Nucleus accumbens (tissue), 56 donors: ENCODE measurements around the gene ZNF576.
A peak's percentile ranks its signal among the peaks of the same experiment; 100 is the strongest.
"Not testable (repeated sequence)": the region's sequence is repeated elsewhere in the genome, so short reads cannot be mapped to it uniquely, and the experiment has no call there.

Experiments
- DNase-seq, 56 donors: peaks; one replicate each; lab custom pipeline; 2025; lab: John Stamatoyannopoulos, UW

ZNF576 gene

DNA sequence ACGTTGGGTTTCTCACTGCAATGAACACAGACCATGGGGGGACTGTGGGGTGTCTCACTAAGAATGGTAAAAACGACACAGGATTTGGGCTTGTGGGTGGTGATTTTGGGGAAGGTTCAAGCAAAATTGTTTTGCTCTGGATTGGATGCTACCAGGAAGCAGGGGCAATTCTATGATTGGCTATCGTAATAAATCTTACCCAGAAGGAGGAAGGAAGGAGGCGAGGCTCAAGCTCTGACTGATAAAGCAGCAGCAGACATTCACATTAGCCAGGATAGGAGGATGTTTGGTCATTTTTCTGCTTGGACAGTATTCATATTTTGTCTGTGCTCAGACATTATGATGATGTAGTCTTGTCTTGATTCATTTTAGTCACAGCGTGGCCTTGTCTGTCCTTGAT lies 1.5 kb downstream of the ZNF576 start:
- DNase-seq: peak in 1 of 56 donors; percentile 14

DNA sequence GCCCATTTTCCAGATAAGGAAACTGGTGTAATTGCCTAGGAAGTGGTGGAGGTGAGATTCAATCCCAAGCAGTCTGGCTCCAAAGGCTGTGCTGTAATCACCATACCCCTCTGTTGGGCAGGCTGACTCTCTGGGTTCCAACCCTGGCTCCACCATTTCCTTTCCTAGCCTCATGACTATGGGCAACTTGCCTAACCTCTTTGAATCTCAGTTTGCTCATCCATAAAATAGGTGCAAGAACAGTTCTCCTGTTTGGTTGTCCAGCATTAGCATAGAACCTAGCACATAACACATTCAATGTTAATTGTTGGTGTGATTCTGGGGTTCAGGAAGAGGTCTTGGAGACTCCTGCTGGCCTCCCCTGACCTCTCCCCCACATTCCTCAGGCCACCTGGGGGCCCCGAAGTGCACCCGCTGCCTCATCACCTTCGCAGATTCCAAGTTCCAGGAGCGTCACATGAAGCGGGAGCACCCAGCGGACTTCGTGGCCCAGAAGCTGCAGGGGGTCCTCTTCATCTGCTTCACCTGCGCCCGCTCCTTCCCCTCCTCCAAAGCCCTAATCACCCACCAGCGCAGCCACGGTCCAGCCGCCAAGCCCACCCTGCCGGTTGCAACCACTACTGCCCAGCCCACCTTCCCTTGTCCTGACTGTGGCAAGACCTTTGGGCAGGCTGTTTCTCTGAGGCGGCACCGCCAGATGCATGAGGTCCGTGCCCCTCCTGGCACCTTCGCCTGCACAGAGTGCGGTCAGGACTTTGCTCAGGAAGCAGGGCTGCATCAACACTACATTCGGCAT lies 2.2 kb downstream of the ZNF576 start:
- no peak for DNase-seq

DNA sequence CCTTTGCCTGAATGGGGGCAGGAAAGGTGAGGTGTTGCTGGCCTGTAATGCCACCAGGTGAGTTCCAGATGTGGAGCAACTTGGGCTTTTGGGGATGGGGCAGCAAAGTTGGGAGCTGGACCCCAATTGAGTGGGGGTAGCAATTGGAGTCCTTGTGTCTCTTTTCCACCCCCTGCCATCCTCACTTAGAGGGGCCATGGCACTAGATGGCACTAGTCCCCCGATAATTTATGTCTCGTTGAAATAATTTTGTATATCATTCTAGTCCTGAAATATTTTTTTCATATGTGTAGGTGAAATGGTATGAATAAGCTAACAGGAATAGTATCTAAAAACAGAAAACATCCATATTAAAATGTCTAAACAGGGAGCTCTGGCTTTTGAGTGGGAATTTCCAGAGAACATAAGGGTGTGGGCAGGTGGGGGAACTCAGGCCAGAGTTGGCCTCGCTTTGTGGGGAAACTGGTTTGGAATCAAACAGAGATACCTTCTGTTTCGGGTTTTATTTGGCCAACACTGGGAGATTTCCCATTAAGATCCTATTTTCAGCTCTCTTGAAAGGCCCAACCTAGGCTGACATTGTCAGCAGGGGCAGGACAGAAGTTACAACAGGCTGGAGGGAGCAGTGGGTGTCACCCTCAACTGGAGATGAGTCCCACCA lies 3.4 kb downstream of the ZNF576 start:
- no peak for DNase-seq

DNA sequence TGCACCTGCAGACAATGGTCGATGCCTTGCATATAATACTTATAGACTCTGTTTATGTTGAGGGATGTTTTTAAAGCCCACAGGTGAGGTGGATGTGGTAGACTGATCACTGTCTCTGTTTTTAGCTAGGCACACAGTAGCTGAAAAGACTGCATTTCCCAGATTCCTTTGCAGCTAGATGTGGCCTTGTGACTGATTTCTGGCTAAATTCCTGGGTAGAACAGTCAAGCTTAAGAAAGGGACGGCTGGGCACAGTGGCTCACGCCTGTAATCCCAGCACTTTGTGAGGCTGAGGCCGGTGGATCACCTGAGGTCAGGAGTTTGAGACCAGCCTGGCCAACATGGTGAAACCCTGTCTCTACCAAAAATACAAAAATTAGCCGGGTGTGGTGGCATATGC lies 3.9 kb downstream of the ZNF576 start:
- not testable (repeated sequence) for DNase-seq

DNA sequence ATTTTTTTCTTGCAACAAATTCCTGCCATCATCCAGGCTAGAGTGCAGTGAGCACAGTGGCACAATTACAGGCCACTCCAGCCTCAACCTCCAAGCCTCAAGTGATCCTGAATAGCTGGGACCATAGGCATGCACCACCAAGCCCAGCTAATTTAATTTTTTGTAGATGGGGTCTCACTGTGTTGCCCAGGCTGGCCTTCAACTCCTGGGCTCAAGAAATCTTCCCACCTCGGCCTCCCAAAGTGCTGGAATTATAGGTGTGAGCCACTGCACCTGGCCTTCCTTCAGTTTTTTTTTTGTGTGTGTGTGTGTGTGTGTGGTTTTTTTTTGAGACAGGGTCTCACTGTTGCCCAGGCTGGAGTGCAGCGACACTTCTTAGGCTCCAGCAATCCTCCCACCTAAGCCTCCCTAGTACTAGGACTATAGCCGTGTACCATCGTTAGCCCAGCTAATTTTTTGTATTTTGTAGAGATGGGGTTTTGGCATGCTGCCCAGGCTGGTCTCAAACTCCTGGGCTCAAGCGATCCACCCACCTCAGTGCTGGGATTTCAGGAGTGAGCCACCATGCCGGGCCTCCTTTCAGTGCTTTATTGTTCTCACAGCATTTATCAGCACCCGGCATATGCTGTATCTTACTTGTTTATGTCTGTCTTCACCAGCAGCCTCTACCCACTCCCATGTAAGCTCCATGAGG lies 9.6 kb downstream of the ZNF576 start:
- DNase-seq: no peak

DNA sequence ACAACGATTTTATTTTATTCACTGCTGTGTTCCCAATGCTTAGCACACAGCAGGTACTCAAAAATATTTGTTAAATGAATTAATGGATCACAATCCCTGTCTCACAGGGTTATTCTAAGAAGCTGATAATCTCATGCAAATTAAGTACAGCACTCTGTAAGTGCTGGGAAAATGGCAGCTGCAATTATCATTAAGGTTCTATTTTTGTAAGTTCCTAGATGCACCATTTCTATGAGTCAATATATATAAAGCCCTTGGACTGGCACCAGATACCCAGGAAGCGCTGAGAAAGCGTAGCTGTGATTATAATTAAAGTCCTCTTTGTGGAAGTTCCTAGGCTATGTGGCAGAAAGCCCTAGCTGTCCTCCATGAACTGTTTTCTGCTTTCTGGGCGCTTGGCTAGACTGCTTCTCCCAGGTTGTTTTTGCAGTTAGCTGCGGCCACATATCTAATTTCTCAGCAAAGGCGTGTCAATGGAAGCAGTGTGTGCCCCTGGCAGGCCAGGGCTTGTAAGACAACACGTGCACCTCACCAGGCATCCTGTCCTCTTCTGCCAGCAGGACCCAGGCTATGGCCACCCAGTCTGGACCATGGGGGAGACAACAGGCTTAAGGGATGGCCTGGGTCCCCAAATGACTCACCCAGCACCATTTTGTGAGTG lies 10.3 kb downstream of the ZNF576 start:
- DNase-seq: peak in 2 of 56 donors; percentile 3 to 26

DNA sequence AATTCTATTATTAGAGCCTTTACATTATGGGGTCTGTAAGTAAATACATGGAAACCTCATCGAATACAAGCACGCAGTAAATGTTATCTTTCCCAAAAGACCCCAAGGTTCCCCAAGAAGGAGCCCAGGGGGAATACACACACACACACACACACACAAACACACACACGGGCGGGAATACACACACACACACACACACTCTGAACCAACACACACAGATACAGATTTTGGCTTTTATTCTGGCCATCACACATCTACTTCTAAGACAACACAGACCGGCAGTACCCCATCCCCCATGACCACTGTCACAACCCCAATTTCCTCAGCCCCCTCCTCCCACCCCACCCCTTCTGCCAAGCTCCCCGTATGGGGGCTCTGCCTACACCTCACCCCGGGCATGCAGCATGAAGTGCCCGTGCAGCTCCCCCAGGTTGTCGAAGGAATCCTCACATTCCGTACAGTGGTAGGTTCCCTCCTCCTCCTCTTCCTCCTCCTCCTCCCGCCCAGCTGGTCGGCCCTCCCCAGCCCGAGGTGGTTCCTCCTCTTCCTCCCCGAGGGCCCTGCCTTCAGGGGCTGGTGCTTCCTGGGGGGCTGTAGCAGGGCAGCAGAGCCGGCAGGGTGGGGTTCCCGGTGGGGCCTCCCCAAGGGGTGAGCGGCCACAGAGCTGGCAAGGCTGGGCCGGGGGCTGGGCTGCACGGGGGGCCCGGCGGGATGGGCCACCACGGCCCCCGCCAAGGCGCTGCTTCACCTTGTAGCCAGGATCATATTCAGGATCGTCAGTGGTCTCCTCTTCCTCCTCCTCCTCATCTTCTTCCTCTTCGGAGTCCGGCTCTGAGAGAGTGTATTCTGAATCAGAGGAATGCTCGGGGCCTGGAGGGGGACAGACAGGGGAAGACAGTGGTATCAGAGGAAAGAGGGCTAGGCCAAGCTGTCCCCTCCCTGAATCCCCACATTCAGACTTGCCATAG lies 11.1 kb downstream of the ZNF576 start:
- DNase-seq: peak in 1 of 56 donors; percentile 4

DNA sequence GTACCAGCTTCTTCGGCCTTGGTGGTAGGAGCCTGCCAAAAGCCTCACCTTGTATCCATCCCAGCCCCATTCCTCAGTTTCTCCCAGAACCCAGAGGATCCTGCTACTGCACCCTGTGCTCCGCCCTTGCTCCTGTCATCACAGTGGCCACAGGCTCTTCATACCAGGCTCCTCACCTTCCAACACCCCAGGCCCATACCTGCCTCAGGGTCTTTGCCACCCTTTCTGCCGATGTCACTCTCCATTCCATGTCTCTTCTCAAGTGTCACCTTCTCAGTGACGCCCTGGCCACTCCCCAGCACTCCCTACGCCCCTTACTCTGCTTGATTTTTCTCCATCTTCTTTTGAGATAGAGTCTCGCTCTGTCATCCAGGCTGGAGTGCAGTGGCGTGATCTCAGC lies 13.5 kb downstream of the ZNF576 start:
- DNase-seq: no peak

DNA sequence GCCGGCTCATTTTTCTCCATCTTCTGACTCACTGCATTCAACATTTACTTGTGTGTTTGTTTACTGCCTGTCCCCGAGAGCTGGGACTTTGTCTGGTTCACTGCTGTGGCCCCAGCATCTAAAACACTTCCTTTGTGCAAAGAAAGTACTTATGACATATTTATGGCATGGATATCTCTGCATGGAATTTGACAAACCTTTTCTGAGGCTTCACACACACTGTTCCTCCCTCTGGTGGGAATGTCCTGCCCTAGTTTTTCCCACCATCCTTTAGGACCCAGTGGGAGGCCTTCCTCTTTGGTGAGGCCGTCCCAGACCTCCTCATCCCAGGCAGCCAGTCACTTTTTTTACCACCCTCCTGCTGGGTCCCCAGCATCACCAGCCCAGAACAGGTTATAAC lies 14.1 kb downstream of the ZNF576 start:
- DNase-seq: no peak

DNA sequence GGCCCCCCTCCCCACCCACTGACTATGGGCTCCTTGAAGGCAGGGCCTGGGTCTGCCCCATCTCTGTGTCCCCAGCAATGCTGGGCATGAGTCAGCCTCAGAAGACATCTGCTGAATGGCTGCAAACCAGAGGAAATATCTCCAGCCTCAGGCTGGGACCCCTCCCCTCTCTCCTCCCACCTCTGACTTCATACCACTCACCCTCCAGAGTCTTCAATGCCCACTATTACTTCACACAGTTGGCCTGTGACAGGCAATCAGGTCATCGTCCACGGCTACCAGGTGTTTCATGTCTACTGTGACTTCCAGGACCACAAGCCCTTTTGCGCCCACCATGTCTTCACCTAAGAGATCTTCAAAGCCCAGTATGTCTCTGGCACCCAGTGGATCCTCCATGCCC lies 15.4 kb downstream of the ZNF576 start, which contains the start of gene SRRM5:
SRRM5 (plus strand) TSS at position 301 of the 400 bp plus-strand sequence; CDS start at position 335, 34 bp downstream.
- DNase-seq: no peak

DNA sequence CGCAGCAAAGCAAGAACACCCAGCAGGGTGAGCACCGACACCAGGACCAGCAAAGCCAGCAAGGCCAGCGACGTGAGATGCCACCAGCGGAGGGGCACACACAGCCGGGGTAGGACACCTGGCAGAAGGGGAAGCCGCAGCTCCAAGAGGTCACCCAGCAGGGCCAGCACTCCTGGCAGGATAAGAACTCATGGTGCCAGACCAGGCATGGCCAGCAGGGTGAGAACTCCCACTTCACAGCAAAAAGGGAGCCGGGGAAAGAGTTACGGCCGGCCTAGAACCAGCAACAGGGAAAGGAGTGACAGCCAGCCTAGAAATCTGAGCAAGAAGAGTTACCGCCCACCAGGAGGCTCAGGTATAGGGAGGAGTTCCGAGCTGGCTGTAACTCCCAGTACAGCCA lies 16.0 kb downstream of the ZNF576 start:
- no peak for DNase-seq

DNA sequence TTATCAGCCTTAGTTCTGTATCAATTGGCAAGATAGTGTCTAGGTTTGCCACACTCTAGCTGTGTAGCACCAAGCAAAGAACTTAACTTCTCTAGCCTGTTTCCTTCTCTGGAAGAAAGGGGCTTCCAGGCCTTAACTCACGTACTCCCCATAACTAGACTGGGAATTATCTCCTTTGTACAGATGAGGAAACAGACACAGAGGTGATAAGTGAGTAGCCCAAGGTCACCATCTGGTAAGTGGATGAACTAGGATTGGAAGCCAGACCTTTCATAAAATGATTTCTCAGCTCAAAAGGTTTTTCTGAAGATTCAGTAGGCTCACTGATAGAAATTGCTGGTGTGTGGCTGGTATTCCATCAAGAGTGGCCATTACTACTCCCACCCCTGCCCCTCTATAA lies 19.9 kb downstream of the ZNF576 start:
- no peak for DNase-seq

DNA sequence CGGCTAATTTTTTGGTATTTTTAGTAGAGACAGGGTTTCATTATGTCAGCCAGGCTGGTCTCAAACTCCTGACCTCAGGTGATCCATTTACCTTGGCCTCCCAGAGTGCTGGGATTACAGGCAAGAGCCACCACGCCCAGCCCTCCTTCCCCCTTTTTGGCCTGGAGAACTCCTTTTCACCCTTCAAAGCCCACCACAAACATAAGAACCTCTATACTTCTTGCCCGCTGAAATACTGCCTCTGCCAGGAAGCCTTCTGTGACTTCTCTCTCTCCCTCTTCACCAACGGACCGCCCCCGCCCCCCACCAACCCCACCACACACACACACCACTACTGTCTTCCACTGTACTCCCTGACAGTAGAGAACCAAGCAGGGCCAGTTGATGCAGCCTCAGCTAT lies 20.6 kb downstream of the ZNF576 start:
- no peak for DNase-seq

DNA sequence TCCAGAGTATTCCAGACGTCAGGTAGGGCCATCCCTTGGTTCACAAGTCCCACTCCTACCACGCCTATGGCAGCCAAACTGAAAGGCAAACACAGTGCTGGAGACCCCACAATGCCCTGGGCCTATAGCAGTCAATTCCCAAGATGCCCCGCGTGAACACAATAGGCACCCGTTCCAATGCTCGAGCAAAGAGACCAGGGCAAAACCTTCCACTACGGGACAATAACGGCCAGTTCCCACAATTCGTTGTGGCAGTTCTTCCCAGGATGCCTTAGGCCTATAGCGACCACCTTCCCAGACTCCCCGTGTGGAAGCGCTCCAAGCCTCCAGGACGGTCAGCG lies 22.5 kb downstream of the ZNF576 start:
- peak in 12 of 56 donors; percentile 51 to 83 (median 64) for DNase-seq

DNA sequence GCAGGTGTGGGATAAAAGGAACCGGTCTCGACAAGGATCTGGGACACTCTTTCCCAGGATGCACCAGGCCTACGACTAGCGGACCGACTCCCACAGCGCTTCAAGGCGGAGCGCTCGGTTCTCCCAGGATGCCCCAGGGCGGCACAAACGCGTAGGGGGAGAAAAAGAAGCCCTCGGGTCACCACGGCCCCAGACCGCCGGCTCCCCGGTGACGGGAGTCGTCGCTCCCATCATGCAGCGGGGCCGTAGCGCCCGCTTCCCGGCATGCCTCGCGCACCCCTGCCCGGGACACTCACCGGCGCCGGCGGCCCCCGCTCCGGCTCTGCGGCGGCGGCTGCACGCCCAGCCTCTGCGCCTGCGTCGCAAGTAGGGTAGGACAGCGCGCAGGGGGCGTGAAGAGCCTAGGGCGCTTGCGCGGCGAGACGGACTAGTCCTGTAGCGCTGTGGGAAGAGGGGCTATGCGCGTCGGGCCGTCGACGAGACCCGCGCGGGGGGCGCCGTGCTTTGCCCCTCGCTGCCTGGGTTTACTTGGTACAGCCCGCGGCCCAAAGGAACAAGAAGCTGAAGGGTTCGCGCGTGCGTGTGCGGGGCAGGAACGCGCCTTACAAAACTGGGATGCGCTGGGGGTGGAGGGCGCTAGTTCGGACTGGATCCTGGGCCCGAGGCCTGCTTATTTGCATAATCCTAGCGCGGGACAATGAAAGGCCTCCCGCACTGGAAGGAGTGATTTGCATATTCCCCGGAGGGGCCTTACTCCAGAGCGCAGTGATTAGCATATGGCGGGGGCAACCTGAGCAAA lies 23.1 kb downstream of the ZNF576 start, which contains the start of gene ZNF428:
ZNF428 (minus strand) TSS at position 368 of the 799 bp plus-strand sequence. CDS start 5,325 bp downstream, outside the sequence.
- DNase-seq: peak in 55 of 56 donors; percentile 77 to 97 (median 91)

DNA sequence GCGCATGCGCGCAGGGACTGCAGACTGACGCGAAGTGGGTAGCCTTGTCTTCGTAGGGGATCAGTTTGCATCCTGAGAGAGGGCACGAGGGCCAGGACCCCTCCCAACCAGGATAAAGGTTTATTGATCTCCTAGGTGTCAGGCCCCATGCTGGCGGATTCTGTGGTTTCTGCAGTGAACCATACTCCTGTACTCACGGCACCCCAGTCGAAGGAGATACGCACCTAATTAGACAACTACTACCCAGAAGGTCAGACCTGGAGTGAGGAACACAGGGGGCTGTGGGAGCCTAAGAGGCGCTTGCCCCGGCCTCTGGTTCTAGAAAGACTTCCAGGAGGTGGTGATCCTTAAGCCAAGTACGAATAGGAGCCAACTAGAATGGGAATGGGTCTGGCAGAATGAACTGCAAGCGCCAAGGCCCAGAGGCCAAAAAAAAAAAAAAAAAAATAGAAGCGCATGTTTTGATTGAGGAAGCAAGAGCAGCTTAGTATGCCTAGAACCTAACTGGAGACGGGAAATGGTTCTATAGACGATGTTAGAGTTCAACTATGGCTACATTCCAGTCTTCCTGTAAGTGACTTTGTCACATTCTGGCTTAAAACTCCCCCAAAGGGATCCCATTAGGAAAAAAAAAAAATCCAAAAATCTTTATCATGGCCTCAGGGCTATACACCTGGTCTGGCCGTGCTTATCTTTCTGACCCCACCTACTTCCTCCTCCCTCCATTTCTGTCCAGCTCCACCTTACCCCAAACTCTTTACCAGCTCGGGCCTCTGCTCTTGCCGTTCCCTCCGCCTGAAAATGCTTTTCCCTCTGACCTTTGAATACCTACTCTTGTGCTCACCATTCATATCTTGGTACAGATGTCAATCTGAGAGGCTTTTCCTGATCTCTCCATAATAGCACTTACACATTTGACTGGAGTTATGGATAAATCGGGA lies 23.9 kb downstream of the ZNF576 start:
- peak in 1 of 56 donors; percentile 79 for DNase-seq

DNA sequence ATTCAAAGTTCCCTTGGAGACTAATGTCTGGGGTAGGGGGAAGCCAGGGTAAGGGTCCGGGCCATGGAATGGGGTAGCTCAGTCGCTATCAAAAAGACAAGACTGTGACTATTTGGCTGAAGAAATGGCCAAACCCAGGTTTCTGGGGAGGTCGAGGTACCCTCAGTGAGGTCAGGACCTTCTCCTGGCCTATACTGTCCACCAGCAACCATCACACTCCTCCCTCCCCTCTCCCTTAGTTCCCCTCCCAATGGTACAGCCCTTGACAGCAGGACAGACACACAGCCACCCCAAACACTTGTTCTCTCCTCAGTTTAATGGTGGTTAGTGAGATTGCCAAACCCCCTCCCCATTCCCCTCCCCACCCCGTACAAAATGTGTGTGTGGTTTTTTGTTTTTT lies 25.7 kb downstream of the ZNF576 start:
- no peak for DNase-seq

DNA sequence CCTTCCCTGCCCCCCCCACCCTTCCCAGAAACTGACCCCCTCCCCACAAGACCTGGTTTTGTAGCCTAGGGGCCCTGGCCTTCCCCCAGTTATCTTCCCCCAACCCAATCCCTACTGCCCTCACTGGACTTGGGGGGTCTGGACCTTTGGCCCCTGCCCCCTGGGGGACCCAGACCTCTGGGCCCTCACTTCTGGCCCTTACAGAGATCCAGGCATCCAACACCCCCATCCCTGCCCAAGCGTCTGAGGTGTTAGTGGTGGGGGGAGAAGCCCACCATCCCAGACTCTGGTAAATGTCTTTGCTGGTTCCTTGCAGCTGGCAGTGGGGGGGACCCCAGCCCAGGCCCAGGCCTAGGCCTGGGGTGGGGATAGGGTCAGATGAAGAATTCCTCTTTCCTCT lies 26.6 kb downstream of the ZNF576 start:
- no peak for DNase-seq
